Stimulated activated naive B cell treated with anti-CD40 and anti-IgM and Interleukin-4, amounts not matched to agents 10 μg/mL and 1 μg/mL and 100 μg/mL, for 72 hours (primary cell): ENCODE results near the gene EFEMP1.

Experiments
- ATAC-seq, 2 donors: fragments of 150-1000 bp; cut with Tn5 transposase; replicated peaks; 2 replicates each; pipeline ENCODE4 v1.10.0; 2021; ENCODE audit warnings: moderate library complexity in 1 of 2
- DNase-seq: peaks from one replicate; pipeline ENCODE4 v3.0.0; 2021
- H3K27ac Mint-ChIP-seq: one replicate; pipeline ENCODE4 v1.8.0; 2022; ENCODE audit warnings: mild to moderate bottlenecking, mixed read lengths
- H3K27me3 Mint-ChIP-seq, 2 donors: one replicate each; pipeline ENCODE4 v1.8.0; 2022; ENCODE audit warnings: mixed read lengths in 2 of 2
- H3K36me3 Mint-ChIP-seq, 2 donors: one replicate each; pipeline ENCODE4 v1.8.0; 2022; ENCODE audit warnings: mixed read lengths in 2 of 2, mild to moderate bottlenecking in 1 of 2
- H3K4me1 Mint-ChIP-seq, 2 donors: one replicate each; pipeline ENCODE4 v1.8.0; 2022; ENCODE audit warnings: mixed read lengths in 2 of 2, mild to moderate bottlenecking in 1 of 2
- H3K4me3 Mint-ChIP-seq, 2 donors: one replicate each; pipeline ENCODE4 v1.8.0; 2022; ENCODE audit warnings: mild to moderate bottlenecking in 2 of 2, mixed read lengths in 2 of 2, moderate library complexity in 1 of 2
- H3K9me3 Mint-ChIP-seq, 2 donors: one replicate each; pipeline ENCODE4 v1.8.0; 2022; ENCODE audit warnings: mixed read lengths in 2 of 2, mild to moderate bottlenecking in 1 of 2

EFEMP1 gene, protein sequence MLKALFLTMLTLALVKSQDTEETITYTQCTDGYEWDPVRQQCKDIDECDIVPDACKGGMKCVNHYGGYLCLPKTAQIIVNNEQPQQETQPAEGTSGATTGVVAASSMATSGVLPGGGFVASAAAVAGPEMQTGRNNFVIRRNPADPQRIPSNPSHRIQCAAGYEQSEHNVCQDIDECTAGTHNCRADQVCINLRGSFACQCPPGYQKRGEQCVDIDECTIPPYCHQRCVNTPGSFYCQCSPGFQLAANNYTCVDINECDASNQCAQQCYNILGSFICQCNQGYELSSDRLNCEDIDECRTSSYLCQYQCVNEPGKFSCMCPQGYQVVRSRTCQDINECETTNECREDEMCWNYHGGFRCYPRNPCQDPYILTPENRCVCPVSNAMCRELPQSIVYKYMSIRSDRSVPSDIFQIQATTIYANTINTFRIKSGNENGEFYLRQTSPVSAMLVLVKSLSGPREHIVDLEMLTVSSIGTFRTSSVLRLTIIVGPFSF

DNA sequence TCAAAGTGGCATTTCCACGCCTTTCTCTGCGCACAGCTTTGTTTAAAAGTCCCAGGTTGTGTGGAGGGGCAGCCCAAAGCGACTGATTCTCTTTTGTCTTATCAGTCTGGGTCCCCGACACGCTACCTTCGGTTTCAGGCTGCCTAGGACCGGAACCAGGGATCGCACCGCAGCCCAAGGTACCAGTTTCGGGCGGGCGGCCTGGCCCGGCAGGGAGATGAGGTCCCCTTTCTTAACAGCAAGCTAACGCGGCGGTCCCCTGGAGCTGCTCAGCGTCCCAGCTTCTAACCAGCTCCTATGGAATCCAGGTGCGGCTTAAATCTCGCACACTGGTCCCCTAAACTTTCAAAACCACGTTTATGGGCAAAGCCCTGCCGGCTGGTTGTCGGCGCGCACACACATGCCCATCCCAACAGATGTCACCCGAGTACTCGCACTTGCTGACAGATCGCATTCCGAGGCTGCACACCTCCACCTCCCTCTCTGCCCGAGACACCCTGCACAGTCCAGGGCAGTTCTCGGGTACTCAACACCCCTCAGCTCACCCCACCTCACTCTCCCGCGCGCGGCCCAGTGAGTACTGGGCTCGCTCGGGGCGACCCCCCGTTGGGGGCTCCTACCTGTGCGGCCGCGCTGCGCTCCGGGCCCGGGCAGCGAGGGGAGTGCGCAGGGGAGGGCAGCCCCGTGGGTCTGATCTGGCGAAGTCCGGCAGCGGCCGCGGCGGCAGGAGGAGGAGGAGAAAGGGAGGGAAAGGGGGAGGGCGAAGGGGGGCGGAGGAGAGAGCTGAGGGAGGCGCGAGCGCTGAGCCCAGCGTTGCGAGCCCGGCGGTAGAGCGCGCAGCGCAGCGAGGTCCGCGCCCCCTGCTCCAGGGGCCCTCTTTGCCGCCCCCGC, at the start of gene EFEMP1:
EFEMP1 (minus strand) TSS at position 692 of the 891 bp plus-strand sequence. CDS start 1,342 bp downstream, outside the sequence.
- peaks cover 37 to 52% of the 10 kb centered on the region in 2 donors for H3K27me3 Mint-ChIP-seq
- H3K4me3 Mint-ChIP-seq: peak within 1 kb of the TSS; percentile 58 to 63
- H3K9me3 Mint-ChIP-seq: peaks cover 0 to 2% of the 10 kb centered on the region in 2 donors
- H3K27ac Mint-ChIP-seq: peak within 1 kb of the TSS; percentile 32
- no peaks in the 10 kb centered on the region for H3K36me3 Mint-ChIP-seq
- peaks cover 6 to 9% of the 10 kb centered on the region in 2 donors for H3K4me1 Mint-ChIP-seq
- no peak for DNase-seq
- ATAC-seq: peak; percentile 45 to 52

- peaks cover 18 to 43% of the 10 kb centered on the region in 2 donors for H3K27me3 Mint-ChIP-seq
- DNase-seq (no peak), ATAC-seq (no peak)
- no peak overlapping the region for H3K27ac Mint-ChIP-seq
- no peaks in the 10 kb centered on the region for H3K36me3 Mint-ChIP-seq
- no peaks in the 10 kb centered on the region for H3K9me3 Mint-ChIP-seq
- no peaks in the 10 kb centered on the region for H3K4me1 Mint-ChIP-seq
- H3K4me3 Mint-ChIP-seq: no peak overlapping the region
Measured at GRCh38 chr2:55970500-55970899, 46.9 kb upstream of the EFEMP1 start.

- peaks cover 25 to 55% of the 10 kb centered on the region in 2 donors for H3K27me3 Mint-ChIP-seq
- H3K27ac Mint-ChIP-seq: no peak overlapping the region
- no peaks in the 10 kb centered on the region for H3K36me3 Mint-ChIP-seq
- ATAC-seq (no peak), DNase-seq (no peak)
- no peak overlapping the region for H3K4me3 Mint-ChIP-seq
- H3K9me3 Mint-ChIP-seq: no peaks in the 10 kb centered on the region
- H3K4me1 Mint-ChIP-seq: no peaks in the 10 kb centered on the region
Measured at GRCh38 chr2:55968941-55969340, 45.4 kb upstream of the EFEMP1 start.

- H3K27me3 Mint-ChIP-seq: peaks cover 26 to 50% of the 10 kb centered on the region in 2 donors
Measured at GRCh38 chr2:55966401-55967118, 43.0 kb upstream of the EFEMP1 start.

DNA sequence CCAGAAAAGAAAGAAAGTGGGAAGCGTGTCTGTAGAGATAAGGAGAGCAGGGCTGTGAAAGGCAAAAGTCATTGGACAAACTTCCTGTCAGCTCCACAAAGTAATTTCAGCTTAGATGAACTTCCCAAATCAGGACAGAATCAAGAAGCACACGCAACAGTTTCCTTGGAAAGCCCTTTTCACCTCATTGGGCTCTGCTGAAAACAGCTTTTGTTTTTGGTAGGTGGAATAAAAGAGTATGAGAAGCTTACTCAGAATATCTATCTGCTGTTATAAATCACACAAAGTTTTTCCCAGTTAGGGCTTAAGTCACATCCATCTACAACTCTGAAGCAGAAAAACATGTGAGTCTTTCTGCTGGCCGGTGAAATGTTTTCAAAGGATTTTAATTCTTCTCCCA, 42.4 kb upstream of the EFEMP1 start:
- no peaks in the 10 kb centered on the region for H3K4me1 Mint-ChIP-seq
- no peak overlapping the region for H3K4me3 Mint-ChIP-seq
- H3K9me3 Mint-ChIP-seq: no peaks in the 10 kb centered on the region
- DNase-seq (no peak), ATAC-seq (no peak)
- no peaks in the 10 kb centered on the region for H3K36me3 Mint-ChIP-seq
- no peak overlapping the region for H3K27ac Mint-ChIP-seq
- H3K27me3 Mint-ChIP-seq: peaks cover 24 to 44% of the 10 kb centered on the region in 2 donors

More at GRCh38 chr2:55966401-55967118, 43.0 kb upstream of the EFEMP1 start:
- Mint-ChIP-seq H3K9me3 (no peaks in the 10 kb centered on the region), H3K36me3 (no peaks in the 10 kb centered on the region), H3K4me1 (no peaks in the 10 kb centered on the region), H3K4me3 (no peak overlapping the region), H3K27ac (no peak overlapping the region)
- ATAC-seq (no peak), DNase-seq (no peak)

DNA sequence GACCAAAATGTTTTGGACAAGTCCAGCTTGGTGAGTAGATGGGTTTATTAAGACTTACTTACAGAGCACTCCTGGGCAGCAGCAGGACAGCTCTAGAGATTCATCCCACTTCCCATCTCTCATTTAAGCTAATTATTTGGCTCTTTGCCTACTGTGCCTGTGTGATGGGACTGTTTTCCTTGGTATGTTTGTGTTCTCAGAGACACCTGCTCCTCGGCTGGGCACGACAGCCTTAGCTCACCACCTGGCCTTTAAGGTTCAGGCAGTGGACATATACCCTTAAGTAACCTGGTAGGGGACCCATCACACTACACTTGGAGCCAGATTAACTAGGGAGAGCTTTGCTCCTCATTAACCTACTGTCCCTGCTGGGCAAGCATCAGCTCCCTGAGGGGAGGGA, 41.7 kb upstream of the EFEMP1 start:
- no peak for DNase-seq
- H3K4me3 Mint-ChIP-seq: no peak overlapping the region
- no peaks in the 10 kb centered on the region for H3K4me1 Mint-ChIP-seq
- no peak overlapping the region for H3K27ac Mint-ChIP-seq
- peaks cover 24 to 41% of the 10 kb centered on the region in 2 donors for H3K27me3 Mint-ChIP-seq
- H3K9me3 Mint-ChIP-seq: no peaks in the 10 kb centered on the region
- no peaks in the 10 kb centered on the region for H3K36me3 Mint-ChIP-seq
- ATAC-seq: no peak

DNA sequence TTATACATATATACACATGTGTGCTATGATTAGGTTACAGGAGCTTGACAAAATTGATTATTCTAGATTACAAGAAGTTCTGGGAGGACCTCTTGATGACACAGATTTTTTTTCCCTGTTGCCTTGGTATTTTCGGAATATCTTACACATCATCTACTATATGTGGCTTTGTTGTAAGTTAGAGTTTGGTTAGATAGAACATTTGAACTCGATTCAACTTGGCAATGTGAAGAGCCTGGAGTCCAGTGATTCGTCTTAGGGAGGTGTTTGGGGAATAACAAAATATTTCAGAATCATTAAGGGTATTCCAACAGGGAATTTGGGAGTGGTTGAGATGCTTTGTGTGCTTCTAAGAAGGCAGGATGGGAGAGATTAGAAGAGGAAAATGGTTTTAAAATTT, 39.3 kb upstream of the EFEMP1 start:
- peaks cover 19 to 30% of the 10 kb centered on the region in 2 donors for H3K27me3 Mint-ChIP-seq
- ATAC-seq: no peak
- no peak overlapping the region for H3K27ac Mint-ChIP-seq
- no peaks in the 10 kb centered on the region for H3K4me1 Mint-ChIP-seq
- DNase-seq: no peak
- H3K9me3 Mint-ChIP-seq: no peaks in the 10 kb centered on the region
- H3K36me3 Mint-ChIP-seq: no peaks in the 10 kb centered on the region
- no peak overlapping the region for H3K4me3 Mint-ChIP-seq

DNA sequence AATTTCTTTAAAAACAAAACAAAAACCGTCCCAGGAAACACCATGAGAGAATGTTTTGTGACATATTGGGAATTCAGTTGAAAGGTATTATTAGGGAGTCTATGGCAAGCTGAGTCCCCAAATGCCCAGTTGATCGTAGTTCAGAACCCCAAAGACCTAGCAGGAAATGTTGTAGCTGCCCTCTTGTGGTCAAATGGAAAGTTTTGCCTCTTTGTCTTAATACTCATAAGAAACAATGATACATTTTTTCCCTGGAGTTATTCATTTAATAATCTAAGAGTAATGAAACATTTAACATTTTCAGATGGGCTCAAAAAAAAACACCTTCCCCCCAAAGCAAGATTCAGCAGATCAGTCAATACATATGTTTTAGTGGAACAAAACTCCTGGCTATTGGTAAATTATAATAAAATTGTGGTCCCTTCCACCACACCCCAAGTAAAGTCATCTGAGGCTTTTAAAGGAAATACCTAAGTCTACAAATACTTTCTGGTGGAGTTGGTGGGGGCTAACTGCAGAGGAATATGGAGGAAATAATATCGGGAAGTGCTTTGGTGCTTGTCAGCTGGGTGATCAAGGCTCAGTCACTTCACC, 37.8 kb upstream of the EFEMP1 start:
- ATAC-seq: peak; percentile 39 to 47
- Mint-ChIP-seq H3K36me3 (no peaks in the 10 kb centered on the region), H3K9me3 (no peaks in the 10 kb centered on the region), H3K27me3 (peaks cover 19 to 23% of the 10 kb centered on the region in 2 donors), H3K27ac (no peak overlapping the region), H3K4me1 (no peaks in the 10 kb centered on the region), H3K4me3 (no peak overlapping the region)
- no peak for DNase-seq

- Mint-ChIP-seq H3K9me3 (no peaks in the 10 kb centered on the region), H3K36me3 (no peaks in the 10 kb centered on the region), H3K27ac (no peak overlapping the region), H3K4me3 (no peak overlapping the region), H3K27me3 (peaks cover 5 to 7% of the 10 kb centered on the region in 2 donors), H3K4me1 (no peaks in the 10 kb centered on the region)
- no peak for DNase-seq
- ATAC-seq: no peak
Measured at GRCh38 chr2:55958756-55959155, 35.2 kb upstream of the EFEMP1 start.

GRCh38 chr2:55957142-55957541, 33.6 kb upstream of the EFEMP1 start:
- H3K4me3 Mint-ChIP-seq: no peak overlapping the region

GRCh38 chr2:55954306-55955035, 30.9 kb upstream of the EFEMP1 start:
- Mint-ChIP-seq H3K4me3 (no peak overlapping the region), H3K36me3 (no peaks in the 10 kb centered on the region), H3K27ac (no peak overlapping the region), H3K9me3 (no peaks in the 10 kb centered on the region), H3K27me3 (peaks cover 5 to 7% of the 10 kb centered on the region in 2 donors), H3K4me1 (no peaks in the 10 kb centered on the region)
- DNase-seq (no peak), ATAC-seq (no peak)

More at GRCh38 chr2:55957142-55957541, 33.6 kb upstream of the EFEMP1 start:
- Mint-ChIP-seq H3K27me3 (peaks cover 0 to 5% of the 10 kb centered on the region in 2 donors), H3K27ac (no peak overlapping the region), H3K9me3 (no peaks in the 10 kb centered on the region), H3K36me3 (no peaks in the 10 kb centered on the region), H3K4me1 (no peaks in the 10 kb centered on the region)
- ATAC-seq (no peak), DNase-seq (no peak)

GRCh38 chr2:55952415-55952814, 28.8 kb upstream of the EFEMP1 start:
- ATAC-seq: no peak
- H3K36me3 Mint-ChIP-seq: no peaks in the 10 kb centered on the region
- DNase-seq: no peak
- peaks cover 7 to 8% of the 10 kb centered on the region in 2 donors for H3K27me3 Mint-ChIP-seq
- H3K4me3 Mint-ChIP-seq: no peak overlapping the region
- H3K4me1 Mint-ChIP-seq: no peaks in the 10 kb centered on the region
- no peak overlapping the region for H3K27ac Mint-ChIP-seq
- H3K9me3 Mint-ChIP-seq: no peaks in the 10 kb centered on the region

DNA sequence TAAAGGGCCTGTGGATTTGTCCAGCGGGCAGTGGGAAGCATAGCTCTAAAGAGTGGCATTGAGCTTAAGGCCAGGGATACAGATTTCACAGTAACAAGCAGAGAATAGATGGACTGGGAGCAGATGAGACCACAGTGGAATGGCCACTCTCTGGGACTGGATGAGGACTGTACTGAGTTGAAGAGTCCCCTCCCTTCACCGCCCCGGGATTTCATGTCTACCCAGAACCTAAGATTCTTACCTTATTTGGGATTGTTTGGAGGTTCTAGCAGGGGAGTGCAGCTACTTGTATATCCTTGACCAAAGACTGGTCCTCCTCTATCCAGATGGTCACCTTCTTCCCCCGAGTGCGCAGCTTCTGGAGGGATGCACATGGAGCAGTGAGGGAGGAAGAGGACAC, 28.0 kb upstream of the EFEMP1 start:
- no peaks in the 10 kb centered on the region for H3K36me3 Mint-ChIP-seq
- H3K27ac Mint-ChIP-seq: no peak overlapping the region
- H3K9me3 Mint-ChIP-seq: no peaks in the 10 kb centered on the region
- peaks cover 10 to 13% of the 10 kb centered on the region in 2 donors for H3K27me3 Mint-ChIP-seq
- ATAC-seq (no peak), DNase-seq (no peak)
- H3K4me3 Mint-ChIP-seq: no peak overlapping the region
- H3K4me1 Mint-ChIP-seq: no peaks in the 10 kb centered on the region
